Regular cardiac myocyte (primary cell): ENCODE measurements around the gene SYCN. TPM values are rescaled to one million over a fixed set of nuclear protein-coding genes. Genes with fewer than 3 reads are reported as not detected.

ENCODE experiments used
- total RNA-seq: library from RNA; depleted of rRNA; stranded (reverse); fragments of >200 nt; gene quantifications from 2 replicates; pipeline ENCODE4 v1.2.3, GENCODE V29; 2014

The SYCN gene
- total RNA-seq: not detected in 2 replicates

DNA sequence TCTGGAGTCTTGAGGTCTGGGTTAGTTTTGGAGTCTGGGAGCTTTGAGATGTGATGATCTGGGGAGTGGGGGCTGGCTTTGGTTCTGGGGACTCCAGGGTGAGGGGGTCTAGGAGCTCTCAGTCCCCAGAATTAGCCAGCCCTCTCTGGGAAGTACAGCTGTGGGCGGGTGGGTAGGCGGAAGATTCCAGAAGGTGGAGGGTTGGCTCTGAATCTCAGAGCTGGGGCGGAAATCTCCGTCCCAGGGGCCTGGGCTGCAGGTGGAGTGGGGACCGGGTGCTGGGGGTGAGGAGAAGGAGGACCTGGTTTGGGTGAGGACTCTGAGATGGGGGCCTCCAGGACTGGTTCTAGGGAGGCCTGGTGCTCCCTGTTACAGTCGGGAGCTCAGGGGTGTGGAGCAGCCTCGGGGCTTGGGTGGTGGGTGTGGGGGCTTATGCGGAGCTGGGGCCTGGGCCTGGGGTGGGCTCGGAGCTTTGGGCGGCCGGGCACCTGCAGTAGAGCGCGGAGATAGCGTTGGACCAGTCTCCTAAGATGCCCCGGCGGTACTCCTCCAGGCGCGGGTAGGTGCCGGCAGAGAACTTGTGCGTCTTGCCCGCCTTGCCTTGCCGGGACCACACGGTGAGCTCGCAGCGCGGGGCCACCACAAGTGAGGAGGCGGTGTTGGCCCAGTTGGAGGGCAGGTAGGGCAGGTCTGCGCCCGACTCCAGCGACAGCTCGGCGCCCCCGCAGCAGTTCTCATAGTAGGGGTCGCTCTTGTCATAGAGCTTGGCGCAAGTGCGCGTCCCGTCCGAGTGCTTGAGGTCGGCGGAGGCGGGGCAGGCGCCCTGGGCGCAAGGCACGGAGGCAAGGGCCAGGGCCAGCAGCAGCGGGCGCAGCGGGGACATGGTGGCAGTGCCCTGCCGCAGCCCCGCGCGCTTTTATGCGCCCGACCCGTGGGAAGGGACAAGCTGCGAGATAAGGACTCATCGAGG, at the start of gene SYCN:
SYCN (minus strand) TSS at position 892 of the 970 bp plus-strand sequence; CDS start at position 883, 9 bp downstream.

DNA sequence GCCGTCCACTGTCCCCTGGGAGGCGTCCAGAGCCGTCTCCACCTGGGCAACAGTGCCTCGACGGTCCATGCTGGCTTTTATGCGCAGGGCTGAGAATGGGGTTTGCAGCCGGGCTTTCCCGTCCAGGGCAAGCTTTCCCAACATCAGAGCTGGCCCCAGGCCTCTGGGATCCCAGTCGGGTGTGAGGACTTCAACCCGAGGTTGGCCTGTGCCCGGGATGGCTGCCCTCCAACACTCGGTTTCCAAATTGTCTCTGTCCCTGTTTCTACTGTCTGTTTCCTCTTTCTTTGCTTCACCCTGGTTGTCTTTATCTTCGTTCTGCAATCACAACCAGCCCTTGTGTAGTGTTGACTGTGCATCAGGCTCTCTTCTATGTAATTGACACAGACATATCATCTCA, 44.7 kb upstream of the SYCN start, which contains the start of gene IFNL4:
IFNL4 (minus strand) TSS at position 51 of the 400 bp plus-strand sequence.

DNA sequence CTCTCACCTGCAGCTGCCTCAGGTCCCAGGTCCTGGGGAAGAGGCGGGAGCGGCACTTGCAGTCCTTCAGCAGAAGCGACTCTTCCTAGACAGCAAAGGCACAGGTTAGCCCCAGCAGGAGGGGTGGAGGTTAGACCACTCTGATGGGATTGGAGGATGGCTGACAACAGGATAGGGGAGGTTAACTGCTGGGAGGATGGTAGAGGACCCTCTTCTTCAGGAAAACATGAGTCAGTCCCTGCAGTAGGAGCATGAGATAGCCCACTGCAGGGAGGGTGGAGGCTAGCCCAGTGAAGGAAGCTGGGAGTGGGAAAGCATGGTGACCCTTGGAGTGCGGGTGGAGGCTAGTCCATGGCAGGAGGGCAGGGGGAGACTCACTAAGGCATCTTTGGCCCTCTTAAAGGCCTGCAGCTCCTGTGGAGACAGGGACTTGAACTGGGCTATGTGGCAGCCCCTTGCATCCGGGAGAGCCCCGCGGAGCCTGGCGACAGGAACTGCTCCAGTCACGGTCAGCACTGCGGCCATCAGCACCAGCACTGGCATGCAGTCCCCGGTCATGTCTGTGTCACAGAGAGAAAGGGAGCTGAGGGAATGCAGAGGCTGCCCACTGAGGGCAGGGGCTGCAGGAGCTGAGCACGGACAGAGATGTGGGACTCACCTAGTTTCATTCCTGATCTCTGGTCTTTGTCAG, 40.5 kb upstream of the SYCN start, which contains the start of gene IFNL3:
IFNL3 (minus strand) TSS at position 597 of the 691 bp plus-strand sequence; CDS start at position 558, 39 bp downstream.

GRCh38 chr19:39196860-39197562, 7.1 kb downstream of the SYCN start, which contains the start of gene NCCRP1:
TSS of gene NCCRP1 (plus strand) at chr19:39196964. CDS start at chr19:39196983, 19 bp downstream.

Other genes starting within 250 kb of the SYCN start
- gene FBXO17, start 228.5 kb downstream of the SYCN start, total RNA-seq: 20.6 and 24.0 TPM in 2 replicates
- gene FBXO27, start 171.7 kb downstream of the SYCN start, total RNA-seq: 1.7 and 3.4 TPM in 2 replicates
- 0.56 and 1.7 TPM in 2 replicates for gene ACP7, start 119.9 kb downstream of the SYCN start, total RNA-seq
- gene PAK4, start 78.5 kb downstream of the SYCN start, total RNA-seq: 3.7 and 5.9 TPM in 2 replicates
- gene NCCRP1, start 7.3 kb downstream of the SYCN start, total RNA-seq: not detected in 2 replicates
- not detected in 2 replicates for gene IFNL3, start 40.7 kb upstream of the SYCN start, total RNA-seq
- not detected in 2 replicates for gene IFNL4, start 44.6 kb upstream of the SYCN start, total RNA-seq
- not detected in 2 replicates for gene IFNL2, start 64.1 kb upstream of the SYCN start, total RNA-seq
- not detected in 2 replicates for gene IFNL1, start 92.1 kb upstream of the SYCN start, total RNA-seq
- gene LRFN1, start 116.6 kb upstream of the SYCN start, total RNA-seq: 0.28 TPM in 1 of 2 replicates, not detected in the other
- gene GMFG, start 131.8 kb upstream of the SYCN start, total RNA-seq: 1.2 TPM in 1 of 2 replicates, not detected in the other
- 27.6 and 32.2 TPM in 2 replicates for gene SAMD4B, start 138.2 kb upstream of the SYCN start, total RNA-seq
- gene PAF1, start 186.8 kb upstream of the SYCN start, total RNA-seq: 28.8 and 68.2 TPM in 2 replicates
- gene MED29, start 187.1 kb upstream of the SYCN start, total RNA-seq: 19.7 and 24.0 TPM in 2 replicates
- 1.1 and 1.7 TPM in 2 replicates for gene ZFP36, start 202.6 kb upstream of the SYCN start, total RNA-seq
- 11.8 and 14.2 TPM in 2 replicates for gene PLEKHG2, start 208.4 kb upstream of the SYCN start, total RNA-seq
- gene RPS16, start 231.7 kb upstream of the SYCN start, total RNA-seq: 99.8 and 2,230 TPM in 2 replicates
- gene SUPT5H, start 241.3 kb upstream of the SYCN start, total RNA-seq: 49.9 and 91.4 TPM in 2 replicates